NCI-H2029 (cell line): ENCODE data around the gene NUP153.
A peak's percentile ranks its signal among the peaks of the same experiment; 100 is the strongest.
"Not testable (repeated sequence)": the region's sequence is repeated elsewhere in the genome, so short reads cannot be mapped to it uniquely, and the experiment has no call there.

Experiments used
- DNase-seq: peaks from one replicate; lab custom pipeline; 2025; lab: John Stamatoyannopoulos, UW

NUP153 gene

GRCh38 chr6:17601386-17601703, 105.4 kb downstream of the NUP153 start:
- DNase-seq = no peak

GRCh38 chr6:17600527-17601385, 106.0 kb downstream of the NUP153 start:
- DNase-seq = peak; percentile 58

- DNase-seq = peak; percentile 95
Measured at GRCh38 chr6:17599877-17600526, 106.7 kb downstream of the NUP153 start, which contains the start of gene FAM8A1. Gene FAM8A1 (plus strand): TSS chr6:17600302. CDS start chr6:17600410, 108 bp downstream.

- no peak for DNase-seq
Measured at GRCh38 chr6:17596085-17596484, 110.6 kb downstream of the NUP153 start.

- no peak for DNase-seq
Measured at GRCh38 chr6:17593246-17593645, 113.5 kb downstream of the NUP153 start.

- DNase-seq = no peak
Measured at GRCh38 chr6:17591287-17591686, 115.4 kb downstream of the NUP153 start.

- DNase-seq = no peak
Measured at GRCh38 chr6:17589406-17590096, 117.2 kb downstream of the NUP153 start.

- DNase-seq = no peak
Measured at GRCh38 chr6:17588011-17588410, 118.7 kb downstream of the NUP153 start.

- not testable (repeated sequence) for DNase-seq
Measured at GRCh38 chr6:17586623-17587022, 120.1 kb downstream of the NUP153 start.

GRCh38 chr6:17585766-17586490, 120.8 kb downstream of the NUP153 start:
- peak; percentile 87 for DNase-seq

- peak; percentile 71 for DNase-seq
Measured at GRCh38 chr6:17584241-17584803, 122.4 kb downstream of the NUP153 start.

GRCh38 chr6:17583811-17584210, 122.9 kb downstream of the NUP153 start:
- DNase-seq = peak; percentile 64

GRCh38 chr6:17581282-17581681, 125.4 kb downstream of the NUP153 start:
- DNase-seq = not testable (repeated sequence)

GRCh38 chr6:17580518-17581048, 126.1 kb downstream of the NUP153 start:
- DNase-seq = peak; percentile 71

GRCh38 chr6:17577059-17577458, 129.7 kb downstream of the NUP153 start:
- DNase-seq = no peak

GRCh38 chr6:17574866-17575560, 131.7 kb downstream of the NUP153 start:
- DNase-seq = no peak

- no peak for DNase-seq
Measured at GRCh38 chr6:17565399-17565798, 141.3 kb downstream of the NUP153 start.
